ENCODE results near the gene NOL8.

NOL8 gene

DNA sequence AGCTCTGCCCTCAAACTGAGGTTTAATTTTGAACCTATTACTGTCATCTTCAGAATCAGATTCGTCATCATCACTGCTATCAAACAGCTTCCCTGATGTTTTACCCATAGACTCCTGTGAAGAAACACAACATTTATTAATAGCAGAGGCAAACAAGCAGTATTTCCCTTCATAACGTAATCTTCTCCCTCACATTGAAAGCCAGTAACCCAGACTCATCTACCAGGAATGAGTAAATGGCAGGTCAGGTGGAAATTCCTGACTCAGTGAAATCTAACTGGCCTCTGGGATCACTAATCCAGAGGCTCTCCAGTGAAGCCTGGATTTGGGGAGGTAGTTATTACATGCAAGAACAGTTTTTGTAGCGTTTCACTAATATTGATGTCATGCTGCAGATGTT lies 14.6 kb downstream of the NOL8 start:
- no peak for DNase-seq

DNA sequence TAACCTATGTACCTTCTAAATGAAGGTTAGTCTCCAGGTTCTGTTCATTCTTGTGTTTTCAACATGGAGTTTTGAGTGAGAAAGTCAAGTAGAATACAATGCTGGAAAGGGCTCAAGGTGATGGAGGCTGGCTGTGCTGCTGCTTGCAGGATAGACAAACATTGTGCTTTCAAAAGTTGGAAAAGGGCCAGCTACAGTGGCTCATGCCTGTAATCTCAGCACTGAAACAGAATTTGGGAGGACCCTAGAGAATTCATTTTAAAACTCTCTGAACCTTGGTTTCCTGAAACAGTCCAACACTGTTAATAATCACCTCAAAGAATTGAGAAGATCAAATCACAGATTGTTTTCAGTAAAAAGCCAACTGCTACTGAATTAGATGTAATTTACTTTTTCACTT lies 16.3 kb downstream of the NOL8 start:
- DNase-seq = no peak

- DNase-seq = no peak
These were observed 24.2 kb downstream of the NOL8 start for GRCh38 chr9:92300936-92301335.

DNA sequence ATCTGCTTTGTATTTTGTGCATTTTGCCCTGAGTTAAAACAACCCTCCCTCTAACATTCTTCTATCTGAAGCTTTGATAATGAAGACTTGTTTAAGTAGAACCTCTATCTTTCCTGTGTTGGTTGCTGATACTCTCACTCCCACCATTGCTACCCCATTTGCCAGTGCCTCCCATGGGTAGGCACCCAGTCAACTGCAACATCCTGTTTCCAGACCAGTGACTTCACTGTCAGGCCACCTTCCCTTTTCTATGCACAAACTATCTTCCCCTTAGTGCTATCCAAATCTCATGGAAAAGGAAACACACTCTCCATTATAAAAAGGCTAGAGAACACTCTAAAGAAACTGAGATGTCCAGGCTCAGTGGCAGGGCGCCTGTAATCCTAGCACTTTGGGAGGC lies 26.0 kb downstream of the NOL8 start:
- DNase-seq = no peak

DNA sequence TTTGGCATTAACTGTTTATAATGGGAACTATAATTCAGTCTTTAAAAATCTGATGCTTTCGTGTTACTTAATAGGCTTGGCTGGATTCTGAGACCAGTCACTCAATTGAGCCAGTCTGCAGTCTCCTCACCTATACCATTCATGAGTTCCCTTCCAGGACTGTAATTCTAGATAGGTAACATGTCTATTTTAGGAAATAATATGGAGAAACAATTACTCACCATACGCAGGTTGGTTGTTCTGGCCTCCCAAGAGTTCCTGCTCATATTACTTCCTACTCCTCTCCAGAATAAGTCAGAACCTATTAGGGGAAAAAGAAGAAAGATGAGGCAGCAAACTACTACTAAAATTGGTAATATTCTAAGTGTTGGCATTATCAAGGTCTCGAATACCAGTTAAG lies 27.1 kb downstream of the NOL8 start:
- DNase-seq = no peak

- DNase-seq = no peak
These were observed 27.5 kb downstream of the NOL8 start for GRCh38 chr9:92297611-92298010.

DNA sequence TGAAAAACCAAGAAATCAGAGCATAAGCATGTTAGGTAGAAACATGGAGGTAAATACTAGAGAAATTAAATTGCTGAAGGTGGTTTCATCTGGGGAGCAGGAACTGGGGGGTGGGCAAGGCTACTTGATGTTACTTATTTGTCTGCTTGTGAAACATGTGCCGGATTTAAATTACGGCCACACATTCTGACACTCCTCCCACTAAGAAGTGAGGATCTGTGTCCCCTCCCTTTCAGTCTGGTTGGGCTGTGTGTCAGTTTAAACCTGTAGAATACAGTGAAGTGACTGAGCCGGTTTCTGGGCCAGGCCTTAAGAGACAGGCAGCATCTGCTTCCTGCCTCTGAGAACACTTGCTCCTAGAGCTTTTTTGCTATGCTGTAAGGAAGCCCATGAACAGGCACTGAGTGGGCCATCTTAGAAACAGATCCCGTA lies 29.3 kb downstream of the NOL8 start:
- no peak for DNase-seq

- DNase-seq = no peak
These were observed 29.8 kb downstream of the NOL8 start for GRCh38 chr9:92295240-92295790.

GRCh38 chr9:92294297-92294676 lies 30.9 kb downstream of the NOL8 start:
- DNase-seq = no peak

- peak; percentile 100 for DNase-seq
These were observed 31.5 kb downstream of the NOL8 start, which contains the start of gene IARS1 for GRCh38 chr9:92293452-92294296. TSS of gene IARS1 (minus strand) at chr9:92293697. CDS start at chr9:92289419, 4,278 bp downstream.

DNA sequence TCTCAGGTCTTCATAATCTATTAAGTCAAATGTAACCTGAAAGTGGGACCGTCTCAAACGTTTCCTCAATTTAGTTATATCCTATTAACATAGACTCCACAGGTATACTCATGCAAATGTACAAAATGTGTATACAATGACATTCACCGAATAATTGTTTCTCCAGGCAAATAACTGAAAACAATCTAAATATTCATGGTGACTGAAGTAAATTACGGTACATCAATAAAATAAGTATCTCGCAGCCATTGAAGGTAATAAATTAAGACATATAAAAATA lies 32.1 kb downstream of the NOL8 start:
- DNase-seq = no peak

GRCh38 chr9:92292338-92293074 lies 32.6 kb downstream of the NOL8 start:
- no peak for DNase-seq

DNA sequence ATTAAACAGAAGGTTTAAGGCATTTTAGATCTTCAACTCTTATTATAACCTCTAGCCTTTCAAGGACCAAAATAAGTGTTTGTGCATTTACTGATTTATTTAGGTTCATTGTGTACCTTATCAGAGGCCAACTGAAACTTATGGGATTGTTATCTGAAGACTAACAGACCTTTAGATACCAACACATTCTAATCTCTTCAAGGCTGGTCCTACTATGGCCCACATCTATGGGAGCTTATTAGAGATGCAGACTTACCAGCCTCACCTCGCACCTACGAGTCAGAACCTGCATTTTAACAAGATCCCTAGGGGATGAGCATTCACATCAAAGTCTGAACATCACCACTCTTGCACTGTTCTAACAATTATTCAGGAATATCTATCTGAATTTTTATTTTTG lies 33.6 kb downstream of the NOL8 start:
- DNase-seq = no peak

DNA sequence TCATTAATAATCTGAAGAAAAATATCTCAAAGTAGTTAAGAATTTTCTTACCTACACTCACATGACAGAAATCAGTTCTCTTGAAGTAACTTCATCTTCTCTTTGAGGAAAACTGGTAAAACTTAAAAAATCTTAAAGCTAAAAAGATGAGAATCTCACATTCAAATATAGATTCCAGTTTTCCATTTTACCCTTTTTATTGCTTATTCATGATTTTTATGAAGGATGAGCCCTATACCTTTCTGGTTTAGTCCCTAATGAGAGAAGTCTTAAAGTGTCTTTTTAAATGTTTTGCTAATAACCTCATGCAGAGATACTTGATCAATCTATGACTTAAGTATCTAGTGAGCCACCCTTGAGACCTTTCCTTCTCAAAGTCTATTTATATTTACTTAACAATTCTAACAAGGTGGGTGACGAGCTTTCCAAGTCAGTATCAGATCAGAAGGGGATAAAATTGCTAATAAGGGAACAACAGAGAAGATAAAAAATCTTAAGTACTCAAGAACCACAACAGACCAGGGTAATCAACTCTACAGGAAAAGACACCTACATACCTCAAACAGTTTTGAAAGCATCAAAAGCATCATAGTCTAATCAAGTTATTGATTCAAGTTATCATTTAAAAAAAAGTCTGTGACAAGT lies 34.2 kb downstream of the NOL8 start:
- DNase-seq = no peak

GRCh38 chr9:92289708-92290390 lies 35.3 kb downstream of the NOL8 start:
- no peak for DNase-seq

GRCh38 chr9:92279302-92279701 lies 45.8 kb downstream of the NOL8 start:
- DNase-seq = no peak

DNA sequence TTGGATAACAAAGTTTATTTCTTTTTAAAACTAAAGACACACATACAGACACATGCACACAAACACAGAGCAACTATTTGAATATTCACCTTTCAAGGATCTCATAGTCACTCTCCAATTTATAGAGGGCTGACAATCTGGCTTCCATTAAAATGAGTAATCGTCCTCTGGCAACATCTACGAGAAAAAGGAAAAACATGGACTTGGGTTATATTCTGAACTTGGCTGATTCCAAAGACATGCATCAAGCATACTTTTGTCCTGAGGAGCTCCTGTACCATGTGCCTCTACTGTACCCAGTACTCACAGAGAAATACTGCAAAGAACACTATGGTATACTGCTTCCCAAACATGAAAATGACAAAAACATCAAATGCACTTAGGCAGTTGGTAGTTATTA lies 47.0 kb downstream of the NOL8 start:
- DNase-seq = no peak

GRCh38 chr9:92276331-92277032 lies 48.7 kb downstream of the NOL8 start:
- DNase-seq = no peak

GRCh38 chr9:92275541-92275940 lies 49.6 kb downstream of the NOL8 start:
- DNase-seq = no peak

DNA sequence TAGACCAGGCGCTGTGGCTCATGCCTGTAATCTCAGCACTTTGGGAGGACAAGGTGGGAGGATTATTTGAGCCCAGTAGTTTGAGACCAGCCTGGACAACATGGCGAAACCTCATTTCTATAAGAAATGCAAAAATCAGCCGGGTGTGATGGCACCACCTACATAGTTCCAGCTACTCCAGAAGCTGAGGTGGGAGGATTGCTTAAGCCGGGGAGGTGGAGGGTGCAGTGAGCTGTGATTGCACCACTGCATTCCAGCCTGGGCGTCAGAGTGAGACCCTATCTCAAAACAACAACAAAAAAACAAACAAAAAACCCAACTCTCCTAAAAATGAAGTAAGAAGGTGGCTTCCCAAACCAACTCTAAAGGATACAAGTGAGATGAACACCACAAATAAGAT lies 54.6 kb downstream of the NOL8 start:
- DNase-seq = no peak

DNA sequence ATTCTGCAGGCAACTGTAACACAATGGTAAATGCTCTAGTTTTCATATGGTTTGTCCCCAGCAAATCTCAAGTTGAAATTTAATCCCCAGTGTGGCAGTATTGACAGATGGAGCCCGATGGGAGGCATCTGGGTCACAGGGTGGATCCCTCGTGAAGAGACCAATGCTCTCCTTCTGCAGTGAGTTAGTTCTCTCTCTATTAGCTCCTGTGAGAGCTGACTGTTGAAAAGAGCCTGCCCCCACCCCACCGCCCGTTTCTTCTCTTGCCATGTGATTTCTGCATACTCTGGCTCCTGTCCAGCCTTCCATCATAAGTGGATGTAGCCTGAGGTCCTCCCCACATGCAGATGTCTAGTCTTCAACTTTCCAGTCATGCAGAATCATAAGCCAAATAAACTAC lies 58.7 kb downstream of the NOL8 start:
- DNase-seq = no peak

- DNase-seq = no peak
These were observed 60.0 kb downstream of the NOL8 start for GRCh38 chr9:92265154-92265553.

GRCh38 chr9:92263131-92263530 lies 62.0 kb downstream of the NOL8 start:
- DNase-seq = no peak
